Neural cell (in vitro differentiated cells): ENCODE data around the gene ZBTB37. TPM values are rescaled to one million over a fixed set of nuclear protein-coding genes. Genes with fewer than 3 reads are reported as not detected.

ENCODE experiments used
- H2AFZ ChIP-seq: fragments of 200-600, 300-800 bp; sonication (generic), shearing (Covaris generic); 2 replicates; pipeline ENCODE4 v1.6.0; 2014; ENCODE audit warnings: low read depth, mild to moderate bottlenecking, antibody characterized with exemption, low read length, moderate library complexity
- H3F3A ChIP-seq: fragments of 200-600 bp; shearing (Covaris generic); 2 replicates; pipeline ENCODE4 v1.6.1; 2016; ENCODE audit warnings: mild to moderate bottlenecking, moderate library complexity, mixed read lengths, antibody characterized with exemption, low read length; ENCODE audit not compliant: insufficient read depth, poor library complexity, severe bottlenecking
- H3K27ac ChIP-seq: fragments of 200-600, 300-800 bp; sonication (generic), shearing (Covaris generic); 2 replicates; pipeline ENCODE4 v1.5.1; 2014; ENCODE audit warnings: mild to moderate bottlenecking, low read length, moderate library complexity
- H3K27me3 ChIP-seq: fragments of 300-800, 200-600 bp; sonication (generic), shearing (Covaris generic); 2 replicates; pipeline ENCODE4 v1.6.0; 2014; ENCODE audit warnings: mild to moderate bottlenecking, low read depth, low read length, moderate library complexity; ENCODE audit not compliant: insufficient read depth
- H3K36me3 ChIP-seq: fragments of 300-800, 200-600 bp; sonication (generic), shearing (Covaris generic); 2 replicates; pipeline ENCODE4 v1.5.1; 2014; ENCODE audit warnings: mild to moderate bottlenecking, antibody characterized with exemption, low read length, moderate library complexity; ENCODE audit not compliant: insufficient read depth
- H3K4me2 ChIP-seq: fragments of 300-800, 200-600 bp; sonication (generic), shearing (Covaris generic); 2 replicates; pipeline ENCODE4 v1.6.0; 2014; ENCODE audit warnings: mild to moderate bottlenecking, low read length
- H3K4me3 ChIP-seq: fragments of 300-800, 200-600 bp; sonication (generic), shearing (Covaris generic); 2 replicates; pipeline ENCODE4 v1.5.1; 2014; ENCODE audit warnings: mild to moderate bottlenecking, low read length, moderate library complexity
- H3K79me2 ChIP-seq: fragments of 200-600 bp; shearing (Covaris generic); replicated peaks from 2 replicates; pipeline ENCODE4 v1.6.0; 2014; ENCODE audit warnings: mild to moderate bottlenecking, low read length, moderate library complexity; ENCODE audit not compliant: insufficient read depth
- H3K9ac ChIP-seq: fragments of 300-800, 200-600 bp; sonication (generic), shearing (Covaris generic); 2 replicates; pipeline ENCODE4 v1.6.1; 2016; ENCODE audit warnings: mild to moderate bottlenecking, low read length, mixed read lengths
- H3K9me2 ChIP-seq: fragments of 200-600 bp; shearing (Covaris generic); 2 replicates; pipeline ENCODE4 v1.6.1; 2016; ENCODE audit warnings: mild to moderate bottlenecking, low read length, mixed read lengths; ENCODE audit not compliant: insufficient read depth
- H3K9me3 ChIP-seq: fragments of 200-600, 300-800 bp; sonication (generic), shearing (Covaris generic); 2 replicates; pipeline ENCODE4 v1.6.1; 2016; ENCODE audit warnings: mild to moderate bottlenecking, mixed run types, low read length, moderate library complexity, mixed read lengths
- H4K20me1 ChIP-seq: fragments of 200-600 bp; shearing (Covaris generic); 2 replicates; pipeline ENCODE4 v1.6.1; 2016; ENCODE audit warnings: mild to moderate bottlenecking, mixed run types; ENCODE audit not compliant: insufficient read depth
- CTCF ChIP-seq: fragments of 450-650 bp; IDR thresholded peaks from 2 replicates; pipeline ENCODE4 v1.5.1; 2014; ENCODE audit warnings: antibody characterized with exemption, mild to moderate bottlenecking, moderate library complexity; ENCODE audit not compliant: poor library complexity, severe bottlenecking
- EZH2 ChIP-seq: fragments of 200-600, 300-800 bp; shearing (Covaris generic), sonication (generic); IDR thresholded peaks from 2 replicates; pipeline ENCODE4 v1.6.1; 2014; ENCODE audit warnings: antibody characterized with exemption, low read length, borderline replicate concordance, mild to moderate bottlenecking; ENCODE audit not compliant: insufficient read depth, poor library complexity, severe bottlenecking
- MXI1 ChIP-seq: fragments of 450-650 bp; conservative IDR thresholded peaks from 2 replicates; pipeline ENCODE4 v1.6.1; 2014; ENCODE audit warnings: antibody characterized with exemption, mild to moderate bottlenecking; ENCODE audit not compliant: poor library complexity, severe bottlenecking
- POLR2AphosphoS5 ChIP-seq: IDR thresholded peaks from 2 replicates; pipeline ENCODE4 v1.6.1; 2012
- RAD21 ChIP-seq: fragments of 450-650 bp; conservative IDR thresholded peaks from 2 replicates; pipeline ENCODE4 v1.6.1; 2014; ENCODE audit warnings: antibody characterized with exemption, mild to moderate bottlenecking, moderate library complexity
- REST ChIP-seq: IDR thresholded peaks from 2 replicates; pipeline ENCODE4 v1.6.1; 2012; ENCODE audit warnings: borderline replicate concordance
- SMC3 ChIP-seq: fragments of 450-650 bp; conservative IDR thresholded peaks from 2 replicates; pipeline ENCODE4 v1.6.1; 2014; ENCODE audit warnings: antibody characterized with exemption, mild to moderate bottlenecking, moderate library complexity; ENCODE audit not compliant: poor library complexity
- TAF1 ChIP-seq: IDR thresholded peaks from 2 replicates; pipeline ENCODE4 v1.6.1; 2012; ENCODE audit warnings: low read depth
- polyA plus RNA-seq: library from polyadenylated mRNA; depleted of rRNA; stranded (reverse); fragments of >200 nt; gene quantifications from 2 replicates; pipeline ENCODE4 v1.2.3, GENCODE V29; 2014

ZBTB37 gene
- polyA plus RNA-seq, 1 donor from 2014 or later: 14.6 TPM

- no peak overlapping the region for H2AFZ ChIP-seq
- H3K27ac ChIP-seq: no peak overlapping the region
- H3K4me2 ChIP-seq: no peak overlapping the region
- H4K20me1 ChIP-seq: no peaks in the 10 kb centered on the region
- no peaks in the 10 kb centered on the region for H3K9me3 ChIP-seq
- no peak overlapping the region for H3K9ac ChIP-seq
- no peaks in the 10 kb centered on the region for H3K9me2 ChIP-seq
- H3K79me2 ChIP-seq: peaks cover 14% of the 10 kb centered on the region
- H3F3A ChIP-seq: no peaks in the 10 kb centered on the region
- peak overlapping the region; percentile 38 for H3K4me3 ChIP-seq
- peaks cover 6% of the 10 kb centered on the region for H3K36me3 ChIP-seq
- no peaks in the 10 kb centered on the region for H3K27me3 ChIP-seq
- TF ChIP-seq SMC3 (no peak), POLR2AphosphoS5 (no peak), REST (no peak), MXI1 (no peak), CTCF (no peak)
Observed at GRCh38 chr1:173871500-173871899, 3.3 kb downstream of the ZBTB37 start.

DNA sequence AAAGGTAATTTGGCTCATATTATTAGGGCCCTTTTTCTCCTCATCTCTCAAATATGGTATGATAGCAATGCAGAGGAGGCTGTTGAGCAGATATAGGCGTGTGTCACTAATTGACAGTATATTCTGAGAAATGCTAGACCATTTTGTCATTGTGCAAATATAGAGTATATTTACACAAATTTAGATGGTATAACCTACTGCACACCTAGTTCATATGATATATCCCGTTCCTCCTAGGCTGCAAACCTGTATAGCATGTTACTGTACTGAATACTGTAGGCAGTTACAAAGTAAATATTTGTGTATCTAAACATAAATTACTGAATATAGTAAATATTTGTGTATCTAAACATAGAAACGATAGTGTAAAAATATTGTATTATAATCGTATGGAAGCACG, 8.6 kb downstream of the ZBTB37 start:
- Histone ChIP-seq H3K9me2 (no peaks in the 10 kb centered on the region), H3K4me2 (no peak overlapping the region), H3K4me3 (no peak overlapping the region), H3K79me2 (no peaks in the 10 kb centered on the region), H3K27ac (no peak overlapping the region), H3K27me3 (no peaks in the 10 kb centered on the region), H3K9me3 (no peaks in the 10 kb centered on the region), H4K20me1 (no peaks in the 10 kb centered on the region), H3F3A (no peaks in the 10 kb centered on the region), H2AFZ (no peak overlapping the region), H3K36me3 (peaks cover 6% of the 10 kb centered on the region), H3K9ac (no peak overlapping the region)
- TF ChIP-seq POLR2AphosphoS5: no peak
- TF ChIP-seq TAF1: no peak
- no peak for TF ChIP-seq SMC3
- TF ChIP-seq EZH2: no peak
- TF ChIP-seq RAD21: no peak
- TF ChIP-seq REST: no peak
- TF ChIP-seq MXI1: no peak
- no peak for TF ChIP-seq CTCF
